NCI-H2227 (cell line): ENCODE results near the gene ADISSP.
A peak's percentile ranks its signal among the peaks of the same experiment; 100 is the strongest.

Experiments used
- DNase-seq: peaks from one replicate; lab custom pipeline; 2025; ENCODE audit not compliant: unreplicated experiment; lab: John Stamatoyannopoulos, UW

The ADISSP gene

DNA sequence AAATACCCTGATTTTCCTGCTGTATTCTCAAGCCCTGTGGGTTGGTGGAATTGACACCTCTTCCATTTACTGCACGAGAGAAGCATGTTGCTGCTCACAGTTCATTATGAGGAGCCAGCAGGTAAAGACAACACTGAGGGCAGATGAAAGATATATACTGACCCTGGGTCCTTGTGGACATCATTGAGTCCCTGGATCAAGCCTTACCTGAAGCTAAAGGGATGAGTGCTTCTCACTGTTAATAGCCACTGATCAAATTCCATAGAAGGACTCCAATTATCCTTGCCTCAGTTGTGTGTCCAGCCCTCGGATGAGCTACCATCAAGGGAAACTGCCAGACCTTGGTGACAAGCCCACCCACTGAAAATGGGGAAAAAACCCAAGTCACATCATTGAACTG is 47.5 kb downstream of the ADISSP start:
- DNase-seq: no peak

GRCh38 chr20:3719046-3719445 is 48.5 kb downstream of the ADISSP start:
- DNase-seq: no peak

DNA sequence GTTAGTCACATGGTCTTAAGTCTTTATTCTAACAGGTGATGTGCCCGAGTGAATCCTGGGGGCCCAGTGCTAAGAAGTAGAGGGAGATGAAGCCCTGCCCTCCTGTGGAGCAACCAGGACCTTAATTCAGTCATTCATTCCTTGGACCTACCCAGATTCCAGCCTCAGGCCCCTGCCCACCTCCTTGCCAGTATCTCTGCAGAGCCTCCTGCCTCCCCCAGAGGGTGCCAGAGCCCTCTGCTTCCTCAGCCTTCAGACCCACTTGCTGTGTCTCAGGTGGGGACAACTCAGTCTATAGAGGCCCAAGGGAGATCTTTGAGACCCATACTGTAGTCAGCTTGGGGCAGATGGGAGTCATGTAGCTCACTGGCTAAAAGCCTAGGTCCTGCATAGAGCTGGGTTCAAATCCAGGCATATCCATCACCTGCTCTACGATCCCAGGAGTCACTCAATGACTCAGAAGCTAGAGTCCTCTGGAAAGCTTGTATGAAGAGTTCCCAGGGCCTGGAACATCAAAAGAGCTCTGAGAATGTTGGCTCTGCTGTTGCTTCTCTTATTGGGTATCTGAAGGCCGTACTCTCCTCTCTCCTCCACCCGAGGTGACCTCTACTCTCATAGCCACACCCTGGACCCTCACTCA is 51.2 kb downstream of the ADISSP start:
- peak; percentile 77 for DNase-seq

GRCh38 chr20:3714092-3714491 is 53.5 kb downstream of the ADISSP start:
- DNase-seq: no peak

DNA sequence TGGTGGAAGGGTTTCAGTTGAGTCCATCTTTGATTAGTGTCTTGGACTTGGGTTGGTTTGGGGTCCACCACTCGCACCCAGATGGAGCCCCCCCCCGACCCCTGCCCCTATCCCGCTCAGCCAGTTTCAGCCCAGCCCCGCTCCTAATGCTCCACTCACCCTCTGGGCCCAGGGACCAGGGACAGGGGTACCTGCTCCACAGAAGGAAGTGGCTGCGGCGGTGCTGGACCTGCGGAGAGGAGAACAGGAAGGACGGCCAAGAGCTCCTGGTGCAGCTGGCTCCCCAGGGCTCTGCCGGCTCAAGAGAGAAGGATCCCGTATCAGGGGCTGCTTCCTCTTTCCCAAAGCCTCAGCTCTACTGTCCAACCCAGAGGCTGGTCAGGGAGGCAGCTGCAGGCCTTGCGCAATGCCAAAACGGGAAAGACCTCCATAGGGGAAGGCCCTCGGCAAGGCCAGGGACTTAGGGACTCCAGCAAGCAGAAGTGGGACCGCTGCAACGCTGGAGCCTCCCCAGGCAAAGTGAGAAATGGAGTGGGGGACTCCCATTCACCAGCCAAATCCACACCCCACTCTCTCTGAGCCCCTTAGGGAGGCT is 55.2 kb downstream of the ADISSP start, which contains the start of gene SIGLEC1:
Gene SIGLEC1, minus strand, starts transcription at position 322 of the 595 bp plus-strand sequence. CDS start 5,472 bp downstream, outside the sequence.
- DNase-seq: no peak

DNA sequence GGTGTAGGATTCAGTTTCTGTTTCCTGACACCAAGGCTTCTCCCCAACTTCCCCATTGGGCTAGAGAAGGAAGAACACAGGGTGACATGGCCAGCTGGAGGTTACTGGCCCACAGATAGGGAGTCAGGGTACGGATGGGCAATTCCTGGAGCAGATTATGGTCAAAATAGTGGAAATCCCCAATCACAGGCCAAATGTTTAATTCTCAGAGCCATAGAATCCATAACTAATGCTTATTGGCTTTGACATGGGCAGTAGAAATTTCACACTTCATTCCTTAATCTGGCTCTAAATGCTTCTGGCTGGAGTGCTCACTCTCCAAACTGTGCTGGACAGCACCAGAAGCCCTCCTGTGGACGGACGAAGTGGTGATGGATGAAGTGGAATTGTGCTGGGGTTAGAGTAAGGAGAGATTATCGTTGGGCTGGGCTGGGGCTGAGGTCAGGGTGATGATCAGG is 56.0 kb downstream of the ADISSP start:
- DNase-seq: no peak

GRCh38 chr20:3710703-3711483 is 56.7 kb downstream of the ADISSP start:
- peak; percentile 60 for DNase-seq

- no peak for DNase-seq
These were observed 57.5 kb downstream of the ADISSP start for GRCh38 chr20:3710011-3710466.

GRCh38 chr20:3707508-3707899 is 60.0 kb downstream of the ADISSP start:
- DNase-seq: no peak

- no peak for DNase-seq
These were observed 60.6 kb downstream of the ADISSP start for GRCh38 chr20:3706774-3707507.

DNA sequence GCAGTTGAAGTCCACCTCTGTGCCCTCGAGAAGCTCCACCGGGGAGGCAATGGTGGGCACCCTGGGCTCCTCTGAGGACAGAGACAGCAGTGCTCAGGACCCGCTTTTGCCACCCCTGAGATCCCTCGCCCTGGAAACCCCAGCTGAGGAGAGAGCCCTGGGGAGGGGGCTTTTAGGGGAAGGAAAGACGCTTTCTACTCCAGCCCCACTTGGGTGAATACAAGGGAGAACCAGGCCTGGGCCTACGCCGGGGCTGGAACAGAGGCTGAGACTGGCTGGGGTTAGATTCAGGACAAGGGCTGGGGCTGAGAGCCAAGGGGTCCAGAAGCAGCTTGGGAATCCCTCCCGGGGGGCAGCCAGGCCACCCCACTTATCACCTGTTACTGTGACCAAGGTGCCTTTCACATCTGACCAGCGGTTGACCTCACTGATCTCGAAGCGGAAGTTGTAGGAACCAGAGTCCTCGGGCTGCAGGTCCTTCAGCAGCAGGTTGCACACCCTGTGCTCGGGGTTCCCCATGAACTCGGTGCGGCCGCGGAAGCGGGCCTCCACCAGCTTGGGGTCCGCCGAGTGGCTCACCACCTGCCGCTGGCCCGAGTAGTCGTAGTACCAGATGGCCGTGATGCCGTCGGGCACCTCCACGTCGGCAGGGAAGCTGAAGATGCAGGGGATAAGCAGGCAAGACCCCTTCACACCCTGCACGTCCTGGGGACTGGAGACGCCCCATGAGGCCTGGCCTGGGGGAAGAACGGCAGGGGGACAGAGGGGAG is 61.4 kb downstream of the ADISSP start:
- no peak for DNase-seq

DNA sequence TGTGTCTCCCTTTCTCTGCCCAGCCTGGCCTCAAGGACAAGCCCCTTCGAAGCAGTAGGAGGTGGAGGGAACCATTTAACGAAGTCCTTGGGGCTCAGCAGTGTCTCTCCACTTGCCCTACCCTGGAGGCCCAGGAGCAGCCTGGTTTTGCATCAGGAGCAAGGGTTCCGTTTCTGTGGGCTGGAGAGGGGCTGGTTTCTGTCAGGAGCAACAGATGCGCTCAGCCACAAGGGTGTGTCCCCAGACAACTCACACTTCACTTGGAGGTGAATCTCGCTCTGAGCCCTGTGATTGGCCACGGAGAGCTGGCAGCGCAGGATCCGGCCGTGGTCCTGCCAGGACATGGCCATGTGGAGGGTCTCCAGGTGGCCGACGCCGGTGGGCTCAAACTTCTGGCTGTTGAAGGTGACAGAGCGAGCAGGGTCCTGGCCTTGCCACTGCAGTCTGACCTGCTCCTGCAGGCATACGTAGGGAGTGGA is 62.0 kb downstream of the ADISSP start:
- DNase-seq: no peak

DNA sequence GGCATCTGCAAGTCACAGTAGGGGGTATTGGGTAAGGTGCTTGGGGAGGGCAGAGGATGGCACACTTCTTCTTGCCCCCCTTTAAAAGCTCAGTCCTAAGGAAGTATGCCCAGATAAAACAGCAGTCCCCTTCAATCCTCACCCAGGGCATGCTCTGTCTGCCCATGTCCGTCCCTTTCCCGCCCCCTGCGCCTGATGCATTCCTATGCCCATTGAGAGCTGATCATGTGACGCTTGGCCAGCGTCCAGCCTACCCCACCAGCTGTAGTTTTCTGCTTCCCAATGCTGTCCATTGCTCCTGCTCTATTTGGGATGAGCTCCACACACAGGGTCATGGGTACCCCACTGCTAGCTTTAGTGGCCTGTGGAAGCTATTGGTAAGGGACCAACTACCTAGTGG is 63.5 kb downstream of the ADISSP start:
- DNase-seq: no peak
